MM.1S (cell line): ENCODE measurements around the gene TMEM176A.

ENCODE experiments used
- DNase-seq: peaks from one replicate; pipeline ENCODE4 v3.0.0-alpha.2; 2015
- H2AFZ ChIP-seq: fragments of 300-600 bp; sonication (generic); 2 replicates; pipeline ENCODE4 v1.6.0; 2016; ENCODE audit warnings: antibody characterized with exemption, low read length
- H3F3A ChIP-seq: fragments of 300-600 bp; sonication (generic); 2 replicates; pipeline ENCODE4 v1.6.1; 2016; ENCODE audit warnings: mild to moderate bottlenecking, antibody characterized with exemption, low read length, moderate library complexity, mixed read lengths; ENCODE audit not compliant: insufficient read depth
- H3K27ac ChIP-seq: fragments of 300-600 bp; sonication (generic); 2 replicates; pipeline ENCODE4 v1.5.1; 2016; ENCODE audit warnings: mild to moderate bottlenecking, low read length
- H3K27me3 ChIP-seq: fragments of 300-600 bp; sonication (generic); replicated peaks from 2 replicates; pipeline ENCODE4 v1.6.0; 2016; ENCODE audit warnings: low read length; ENCODE audit not compliant: insufficient read depth
- H3K36me3 ChIP-seq: fragments of 300-600 bp; sonication (generic); replicated peaks from 2 replicates; pipeline ENCODE4 v1.6.1; 2016; ENCODE audit warnings: mild to moderate bottlenecking, low read length, mixed read lengths; ENCODE audit not compliant: insufficient read depth
- H3K4me1 ChIP-seq: fragments of 300-600 bp; sonication (generic); 2 replicates; pipeline ENCODE4 v1.6.1; 2016; ENCODE audit warnings: low read length, mixed read lengths
- H3K4me2 ChIP-seq: fragments of 300-600 bp; sonication (generic); 2 replicates; pipeline ENCODE4 v1.6.0; 2016; ENCODE audit warnings: low read depth, low read length
- H3K4me3 ChIP-seq: fragments of 300-600 bp; sonication (generic); 2 replicates; pipeline ENCODE4 v1.5.1; 2016; ENCODE audit warnings: low read length, mixed read lengths
- H3K79me2 ChIP-seq: fragments of 300-600 bp; sonication (generic); 2 replicates; pipeline ENCODE4 v1.6.1; 2016; ENCODE audit warnings: mixed run types, low read length, mixed read lengths
- H3K9ac ChIP-seq: fragments of 300-600 bp; sonication (generic); 2 replicates; pipeline ENCODE4 v1.6.1; 2016; ENCODE audit warnings: low read length, mixed read lengths
- H3K9me2 ChIP-seq: fragments of 300-600 bp; sonication (generic); replicated peaks from 2 replicates; pipeline ENCODE4 v1.6.1; 2016; ENCODE audit warnings: mild to moderate bottlenecking, low read length, mixed read lengths; ENCODE audit not compliant: insufficient read depth
- H3K9me3 ChIP-seq: fragments of 300-600 bp; sonication (generic); replicated peaks from 2 replicates; pipeline ENCODE4 v1.6.1; 2016; ENCODE audit warnings: mild to moderate bottlenecking, low read length, mixed read lengths; ENCODE audit not compliant: insufficient read depth
- H4K20me1 ChIP-seq: fragments of 300-600 bp; sonication (generic); 2 replicates; pipeline ENCODE4 v1.6.1; 2016; ENCODE audit warnings: mild to moderate bottlenecking, low read length, moderate library complexity, mixed read lengths; ENCODE audit not compliant: insufficient read depth
- EZH2 ChIP-seq: fragments of 300-600 bp; sonication (generic); optimal IDR thresholded peaks from 2 replicates; pipeline ENCODE3; 2017; ENCODE audit warnings: low read depth, mild to moderate bottlenecking, antibody characterized with exemption, low read length, mixed read lengths
- EZH2phosphoT487 ChIP-seq: fragments of 300-600 bp; sonication (generic); IDR thresholded peaks from 2 replicates; pipeline ENCODE4 v1.6.1; 2018; ENCODE audit warnings: antibody characterized with exemption, low read length
- TF ChIP-seq, protein P1 (sequence below): fragments of 300-600 bp; sonication (generic); IDR thresholded peaks from 2 replicates; pipeline ENCODE4 v1.5.1; 2016; ENCODE audit warnings: antibody characterized with exemption, low read length, mixed read lengths

TMEM176A gene

DNA sequence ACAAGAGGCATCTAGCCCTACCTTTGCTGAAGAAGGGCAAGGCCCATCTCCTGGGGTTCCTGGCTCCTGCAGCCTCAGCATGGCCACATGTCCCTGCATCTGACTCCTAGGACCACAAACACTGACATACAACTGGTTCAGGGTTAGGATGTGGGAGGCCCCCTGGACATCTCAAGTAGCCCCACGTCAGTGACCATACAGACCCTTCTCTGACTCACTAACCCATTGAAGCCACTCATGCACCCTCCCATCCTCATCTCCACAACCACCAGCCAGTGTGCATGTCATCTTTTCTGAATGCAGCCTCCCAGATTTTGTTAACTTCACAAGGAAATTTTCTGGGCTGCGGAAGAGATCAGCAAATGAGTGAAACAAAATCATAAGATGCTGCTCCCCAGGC, 18.6 kb upstream of the TMEM176A start:
- no peaks in the 10 kb centered on the region for H3K36me3 ChIP-seq
- no peaks in the 10 kb centered on the region for H4K20me1 ChIP-seq
- no peaks in the 10 kb centered on the region for H3F3A ChIP-seq
- no peaks in the 10 kb centered on the region for H3K79me2 ChIP-seq
- no peaks in the 10 kb centered on the region for H3K27me3 ChIP-seq
- H3K4me2 ChIP-seq = no peak overlapping the region
- no peak overlapping the region for H3K27ac ChIP-seq
- no peaks in the 10 kb centered on the region for H3K9me3 ChIP-seq
- H3K4me1 ChIP-seq = no peaks in the 10 kb centered on the region
- TF ChIP-seq EZH2 (no peak), EZH2phosphoT487 (no peak)
- TF ChIP-seq, protein P1, sequence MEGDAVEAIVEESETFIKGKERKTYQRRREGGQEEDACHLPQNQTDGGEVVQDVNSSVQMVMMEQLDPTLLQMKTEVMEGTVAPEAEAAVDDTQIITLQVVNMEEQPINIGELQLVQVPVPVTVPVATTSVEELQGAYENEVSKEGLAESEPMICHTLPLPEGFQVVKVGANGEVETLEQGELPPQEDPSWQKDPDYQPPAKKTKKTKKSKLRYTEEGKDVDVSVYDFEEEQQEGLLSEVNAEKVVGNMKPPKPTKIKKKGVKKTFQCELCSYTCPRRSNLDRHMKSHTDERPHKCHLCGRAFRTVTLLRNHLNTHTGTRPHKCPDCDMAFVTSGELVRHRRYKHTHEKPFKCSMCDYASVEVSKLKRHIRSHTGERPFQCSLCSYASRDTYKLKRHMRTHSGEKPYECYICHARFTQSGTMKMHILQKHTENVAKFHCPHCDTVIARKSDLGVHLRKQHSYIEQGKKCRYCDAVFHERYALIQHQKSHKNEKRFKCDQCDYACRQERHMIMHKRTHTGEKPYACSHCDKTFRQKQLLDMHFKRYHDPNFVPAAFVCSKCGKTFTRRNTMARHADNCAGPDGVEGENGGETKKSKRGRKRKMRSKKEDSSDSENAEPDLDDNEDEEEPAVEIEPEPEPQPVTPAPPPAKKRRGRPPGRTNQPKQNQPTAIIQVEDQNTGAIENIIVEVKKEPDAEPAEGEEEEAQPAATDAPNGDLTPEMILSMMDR = no peak
- H3K9ac ChIP-seq = no peak overlapping the region
- H3K4me3 ChIP-seq = no peak overlapping the region
- H2AFZ ChIP-seq = no peak overlapping the region
- DNase-seq = no peak
- no peaks in the 10 kb centered on the region for H3K9me2 ChIP-seq

DNA sequence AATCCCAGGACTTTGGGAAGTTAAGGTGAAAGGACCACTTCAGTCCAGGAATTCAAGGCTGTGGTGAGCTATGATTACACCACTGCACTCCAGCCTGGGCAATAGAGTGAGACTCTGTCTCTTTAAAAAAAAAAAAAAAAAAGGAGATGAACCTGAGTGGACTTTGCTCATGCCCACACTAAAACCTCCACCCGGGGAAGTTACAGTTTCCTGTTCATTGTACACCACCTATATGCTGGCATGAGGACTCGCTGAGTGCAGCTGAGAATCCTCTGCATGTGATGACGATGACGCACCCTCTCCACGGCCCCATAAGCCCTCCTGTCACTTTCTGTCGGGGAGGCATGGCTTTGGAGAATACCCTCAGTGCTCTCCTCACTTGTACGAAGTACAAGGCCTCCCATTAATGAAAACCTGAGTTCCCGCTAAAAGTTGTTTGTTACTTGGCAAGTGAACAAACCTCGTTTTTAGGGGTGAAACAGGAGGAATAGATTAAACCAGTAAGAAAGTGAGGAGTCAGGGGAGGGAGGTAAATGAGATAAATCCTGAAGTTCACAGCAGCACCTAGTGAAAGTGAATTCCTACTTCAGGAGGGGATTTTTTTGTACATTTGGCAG, 16.3 kb upstream of the TMEM176A start:
- no peak overlapping the region for H3K4me2 ChIP-seq
- H3K4me3 ChIP-seq = no peak overlapping the region
- DNase-seq = no peak
- H3K27ac ChIP-seq = no peak overlapping the region
- H3K79me2 ChIP-seq = no peaks in the 10 kb centered on the region
- H3F3A ChIP-seq = no peaks in the 10 kb centered on the region
- H2AFZ ChIP-seq = no peak overlapping the region
- TF ChIP-seq EZH2phosphoT487 = no peak
- H3K9ac ChIP-seq = no peak overlapping the region
- no peaks in the 10 kb centered on the region for H3K4me1 ChIP-seq
- H3K36me3 ChIP-seq = no peaks in the 10 kb centered on the region
- H3K9me3 ChIP-seq = no peaks in the 10 kb centered on the region
- no peaks in the 10 kb centered on the region for H3K9me2 ChIP-seq
- no peaks in the 10 kb centered on the region for H3K27me3 ChIP-seq
- no peaks in the 10 kb centered on the region for H4K20me1 ChIP-seq

DNA sequence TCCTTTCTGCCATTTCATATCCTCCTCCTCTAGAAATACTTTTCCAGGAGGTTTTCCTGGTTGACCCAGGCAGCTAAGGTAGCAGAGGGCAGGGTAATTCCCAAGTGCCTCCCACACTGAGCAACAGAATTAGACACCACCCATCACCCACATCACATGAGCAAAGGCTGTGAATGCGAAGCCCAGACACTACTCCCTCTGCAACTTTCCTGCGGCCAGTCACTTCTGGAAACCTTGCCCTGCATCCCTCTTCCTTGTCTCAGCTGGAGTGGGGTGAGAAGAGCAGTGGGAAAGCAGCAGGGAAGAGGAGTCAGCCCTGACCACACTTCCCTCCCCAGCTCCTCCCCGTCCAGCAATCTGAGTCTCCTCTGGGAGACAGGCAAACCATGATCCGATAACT, 15.6 kb upstream of the TMEM176A start:
- no peak overlapping the region for H3K27ac ChIP-seq
- no peak overlapping the region for H3K4me2 ChIP-seq
- H4K20me1 ChIP-seq = no peaks in the 10 kb centered on the region
- no peak overlapping the region for H3K9ac ChIP-seq
- no peaks in the 10 kb centered on the region for H3K4me1 ChIP-seq
- no peaks in the 10 kb centered on the region for H3K36me3 ChIP-seq
- no peaks in the 10 kb centered on the region for H3K9me2 ChIP-seq
- no peaks in the 10 kb centered on the region for H3K79me2 ChIP-seq
- H3F3A ChIP-seq = no peaks in the 10 kb centered on the region
- TF ChIP-seq EZH2phosphoT487 = no peak
- no peak for TF ChIP-seq EZH2
- TF ChIP-seq, protein P1 = no peak
- no peaks in the 10 kb centered on the region for H3K27me3 ChIP-seq
- no peak overlapping the region for H3K4me3 ChIP-seq
- H3K9me3 ChIP-seq = no peaks in the 10 kb centered on the region
- DNase-seq = no peak
- H2AFZ ChIP-seq = no peak overlapping the region
